H1 (cell line): ENCODE results near the gene RCC2. TPM values are rescaled to one million over a fixed set of nuclear protein-coding genes. Genes with fewer than 3 reads are reported as not detected.

ENCODE experiments used
- CEBPB ChIP-seq: IDR thresholded peaks from 2 replicates; pipeline ENCODE4 v1.6.1; 2012; ENCODE audit warnings: low read depth, low read length
- CHD2 ChIP-seq: IDR thresholded peaks from 2 replicates; pipeline ENCODE4 v1.6.1; 2012; ENCODE audit warnings: low read length, improper control_type of control experiment
- CREB1 ChIP-seq: IDR thresholded peaks from 2 replicates; pipeline ENCODE4 v1.6.1; 2012; ENCODE audit warnings: inconsistent platforms
- HDAC2 ChIP-seq, 2 experiments: fragments of 300-600 bp in 1 of 2; sonication (generic) in 1 of 2; IDR thresholded peaks; 2 replicates each; pipeline ENCODE4 v1.6.1; 2011 to 2012; ENCODE audit warnings: low read depth in 2 of 2, low read length in 2 of 2, mild to moderate bottlenecking in 2 of 2, moderate library complexity in 2 of 2, borderline replicate concordance in 1 of 2, inconsistent platforms in 1 of 2
- NRF1 ChIP-seq: IDR thresholded peaks from 2 replicates; pipeline ENCODE4 v1.6.1; 2011; ENCODE audit warnings: mild to moderate bottlenecking, low read depth, low read length, improper control_type of control experiment
- PHF8 ChIP-seq: fragments of 200-600 bp; sonication (generic); conservative IDR thresholded peaks from 2 replicates; pipeline ENCODE4 v1.7.1; 2012; ENCODE audit warnings: low read depth, mild to moderate bottlenecking, inconsistent platforms, low read length, moderate library complexity
- POLR2A ChIP-seq, 2 experiments: IDR thresholded peaks; 1 replicate in 1 of 2; 2 replicates in 1 of 2; pipeline ENCODE4 v1.6.1; 2011; ENCODE audit warnings: low read depth in 2 of 2, low read length in 2 of 2, mild to moderate bottlenecking in 2 of 2; ENCODE audit errors: control extremely low read depth in 1 of 2
- POU5F1 ChIP-seq: IDR thresholded peaks from 2 replicates; pipeline ENCODE4 v1.6.1; 2011; ENCODE audit warnings: low read depth, mild to moderate bottlenecking, low read length, moderate library complexity
- RAD21 ChIP-seq, 2 experiments: IDR thresholded peaks in 1 of 2; conservative IDR thresholded peaks in 1 of 2; 2 replicates each; pipeline ENCODE4 v1.6.1; 2011; ENCODE audit warnings: low read depth in 2 of 2, low read length in 2 of 2, improper control_type of control experiment in 1 of 2, inconsistent platforms in 1 of 2, mild to moderate bottlenecking in 1 of 2, moderate library complexity in 1 of 2
- RFX5 ChIP-seq: IDR thresholded peaks from 2 replicates; pipeline ENCODE4 v1.6.1; 2011; ENCODE audit warnings: low read depth, low read length, improper control_type of control experiment, borderline replicate concordance
- SP4 ChIP-seq: IDR thresholded peaks from 2 replicates; pipeline ENCODE4 v1.6.1; 2012; ENCODE audit warnings: low read length, inconsistent platforms
- TCF12 ChIP-seq: IDR thresholded peaks from 2 replicates; pipeline ENCODE4 v1.6.1; 2011; ENCODE audit warnings: low read depth, mild to moderate bottlenecking, low read length
- TEAD4 ChIP-seq: IDR thresholded peaks from 2 replicates; pipeline ENCODE4 v1.6.1; 2012; ENCODE audit warnings: low read depth, low read length, inconsistent platforms, mixed read lengths
- polyA plus RNA-seq, 7 experiments: library from polyadenylated mRNA; depleted of rRNA in 3 of 7; stranded (reverse) in 5 of 7; unstranded in 2 of 7; fragments of >200 nt in 5 of 7; fragments of 200-250 nt in 2 of 7; gene quantifications; 1 replicate in 5 of 7; 2 replicates in 1 of 7; 4 replicates in 1 of 7; pipeline versions ENCODE4 v1.2.1 to v1.2.3, GENCODE V29; 2011 to 2013; ENCODE audit warnings: missing spikeins in 2 of 7, mixed read lengths in 2 of 7
- total RNA-seq: library from RNA; stranded (reverse); fragmentation: NEBNext Ultra II Directional; extraction: Animal tissue kit (Norgen Biotek cat#: 25700); gene quantifications from 2 replicates; pipeline ENCODE4 v1.2.1, GENCODE V29; 2021
- TF ChIP-seq, protein P1 (sequence below): IDR thresholded peaks from 2 replicates; pipeline ENCODE4 v1.6.1; 2011; ENCODE audit warnings: low read length, improper control_type of control experiment
- TF ChIP-seq, protein P2 (sequence below): IDR thresholded peaks from 2 replicates; pipeline ENCODE4 v1.6.1; 2012; ENCODE audit warnings: inconsistent platforms

RCC2 gene
- total and polyA plus RNA-seq, 2 of the 8 experiments (the other 6 are each of a cell fraction or from before 2014, with no cell fraction given): 229 to 455 TPM

- TF ChIP-seq, protein P1, sequence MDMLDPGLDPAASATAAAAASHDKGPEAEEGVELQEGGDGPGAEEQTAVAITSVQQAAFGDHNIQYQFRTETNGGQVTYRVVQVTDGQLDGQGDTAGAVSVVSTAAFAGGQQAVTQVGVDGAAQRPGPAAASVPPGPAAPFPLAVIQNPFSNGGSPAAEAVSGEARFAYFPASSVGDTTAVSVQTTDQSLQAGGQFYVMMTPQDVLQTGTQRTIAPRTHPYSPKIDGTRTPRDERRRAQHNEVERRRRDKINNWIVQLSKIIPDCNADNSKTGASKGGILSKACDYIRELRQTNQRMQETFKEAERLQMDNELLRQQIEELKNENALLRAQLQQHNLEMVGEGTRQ: no peak
- TF ChIP-seq RFX5 (no peak), HDAC2 (IDR thresholded peaks at IDR 0.05; ENCODE audit: borderline replicate concordance in 1 of 2, low read depth in 2 of 2, low read length in 2 of 2) (no peak), CEBPB (no peak), NRF1 (peak; percentile 41), PHF8 (no peak; the same call in 1 of the 2 replicates), RAD21 (IDR thresholded peaks at IDR 0.05 in 1 of 2, conservative IDR thresholded peaks at IDR 0.05 in 1 of 2; ENCODE audit: low read depth in 2 of 2, low read length in 2 of 2) (no peak), POLR2A (IDR thresholded peaks at IDR 0.05; ENCODE audit: control extremely low read depth in 1 of 2, low read depth in 2 of 2, low read length in 2 of 2) (peak in 1 of 2 experiments; percentile 71; a peak in 2 of 3 replicates), CHD2 (no peak), POU5F1 (no peak), TCF12 (no peak), TEAD4 (no peak), CREB1 (0 out of 2 replicates have a peak, but pooled peaks have one; percentile 7), SP4 (no peak)
- TF ChIP-seq, protein P2, sequence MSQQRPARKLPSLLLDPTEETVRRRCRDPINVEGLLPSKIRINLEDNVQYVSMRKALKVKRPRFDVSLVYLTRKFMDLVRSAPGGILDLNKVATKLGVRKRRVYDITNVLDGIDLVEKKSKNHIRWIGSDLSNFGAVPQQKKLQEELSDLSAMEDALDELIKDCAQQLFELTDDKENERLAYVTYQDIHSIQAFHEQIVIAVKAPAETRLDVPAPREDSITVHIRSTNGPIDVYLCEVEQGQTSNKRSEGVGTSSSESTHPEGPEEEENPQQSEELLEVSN: no peak
Observed at GRCh38 chr1:17437580-17438317, 1.7 kb downstream of the RCC2 start (continued).
